LNCaP clone FGC (cell line): ENCODE data around the gene GAS7.

Source experiments
- DNase-seq: peaks from one replicate; pipeline ENCODE4 v3.0.0-alpha.2; 2011; ENCODE audit warnings: low read depth
- H3K4me3 ChIP-seq: 2 replicates; pipeline ENCODE4 v1.5.1; 2011; ENCODE audit warnings: mild to moderate bottlenecking, low read depth, low read length, control low read depth
- CTCF ChIP-seq: IDR thresholded peaks from 2 replicates; pipeline ENCODE4 v1.5.1; 2012; ENCODE audit warnings: mild to moderate bottlenecking; ENCODE audit not compliant: control insufficient read depth, insufficient read depth; ENCODE audit errors: extremely low read depth

Gene GAS7

GRCh38 chr17:9868552-9868951 lies 329.9 kb downstream of the GAS7 start:
- no peak overlapping the region for H3K4me3 ChIP-seq
- no peak for TF ChIP-seq CTCF
- no peak for DNase-seq

GRCh38 chr17:9865586-9865985 lies 332.8 kb downstream of the GAS7 start:
- DNase-seq = no peak
- no peak for TF ChIP-seq CTCF
- H3K4me3 ChIP-seq = no peak overlapping the region

- H3K4me3 ChIP-seq = no peak overlapping the region
- no peak for DNase-seq
- TF ChIP-seq CTCF = no peak
These were observed 335.5 kb downstream of the GAS7 start for GRCh38 chr17:9862949-9863348.

DNA sequence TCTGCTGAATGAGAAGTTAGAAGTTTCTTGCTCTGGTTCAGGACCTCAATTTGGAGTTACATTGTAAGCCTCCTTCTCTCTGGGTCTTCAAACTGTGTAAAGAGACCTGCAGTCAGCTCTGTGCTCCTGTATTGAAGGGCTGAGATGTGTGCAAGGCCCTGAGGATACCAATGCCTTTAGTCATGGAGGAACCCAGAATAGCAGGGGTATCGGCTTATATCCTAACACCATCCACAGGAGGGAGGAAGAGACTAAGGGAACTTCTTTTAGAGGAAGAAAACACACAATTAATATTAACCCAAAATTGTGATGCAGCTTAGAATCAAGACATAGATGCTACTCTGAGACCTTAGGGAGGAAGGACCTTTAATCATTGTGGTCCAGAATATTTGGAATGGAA lies 336.2 kb downstream of the GAS7 start:
- DNase-seq = no peak
- H3K4me3 ChIP-seq = no peak overlapping the region
- TF ChIP-seq CTCF = no peak

GRCh38 chr17:9860851-9861250 lies 337.6 kb downstream of the GAS7 start:
- DNase-seq = no peak
- no peak overlapping the region for H3K4me3 ChIP-seq
- TF ChIP-seq CTCF = no peak
